GM19468 (cell line): ENCODE data around the gene CIT.
"Not testable (repeated sequence)": the region's sequence is repeated elsewhere in the genome, so short reads cannot be mapped to it uniquely, and the experiment has no call there.

ENCODE experiments used
- ATAC-seq: cut with Tn5 transposase; IDR thresholded peaks from one replicate; pipeline ENCODE4 v1.9.1; 2021; ENCODE audit warnings: mild to moderate bottlenecking, moderate library complexity, moderate number of reproducible peaks; ENCODE audit not compliant: unreplicated experiment; ENCODE audit errors: extremely low read depth

The CIT gene

GRCh38 chr12:119660076-119660475, 217.0 kb downstream of the CIT start:
- no peak for ATAC-seq

DNA sequence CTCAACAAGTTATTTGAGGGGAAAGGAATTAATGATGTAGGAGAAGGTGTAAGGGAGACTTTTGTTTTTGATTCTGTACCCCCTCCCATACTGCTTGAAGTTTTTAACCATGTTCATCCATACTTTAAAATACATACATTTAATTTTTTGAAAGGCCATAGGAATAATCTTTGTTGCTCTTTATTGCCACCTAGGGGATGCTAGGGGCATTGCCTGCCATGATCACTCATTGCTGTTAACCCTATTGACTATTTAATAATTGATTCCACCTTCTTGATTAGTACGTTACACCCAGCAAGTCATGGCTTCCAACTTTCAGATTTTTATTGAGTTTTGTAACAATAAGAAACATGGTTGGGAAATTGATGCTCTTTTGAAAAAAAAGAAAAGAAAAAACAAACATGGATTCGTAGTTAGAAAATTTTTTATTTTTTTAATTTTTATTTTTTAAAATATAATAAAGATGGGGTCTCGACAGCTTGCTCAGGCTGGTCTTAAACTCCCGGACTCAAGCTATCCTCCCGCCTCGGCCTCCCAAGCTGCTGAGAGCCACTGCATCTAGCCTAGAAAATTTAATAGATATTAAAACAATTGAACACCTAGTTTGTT, 217.7 kb downstream of the CIT start:
- ATAC-seq: no peak

DNA sequence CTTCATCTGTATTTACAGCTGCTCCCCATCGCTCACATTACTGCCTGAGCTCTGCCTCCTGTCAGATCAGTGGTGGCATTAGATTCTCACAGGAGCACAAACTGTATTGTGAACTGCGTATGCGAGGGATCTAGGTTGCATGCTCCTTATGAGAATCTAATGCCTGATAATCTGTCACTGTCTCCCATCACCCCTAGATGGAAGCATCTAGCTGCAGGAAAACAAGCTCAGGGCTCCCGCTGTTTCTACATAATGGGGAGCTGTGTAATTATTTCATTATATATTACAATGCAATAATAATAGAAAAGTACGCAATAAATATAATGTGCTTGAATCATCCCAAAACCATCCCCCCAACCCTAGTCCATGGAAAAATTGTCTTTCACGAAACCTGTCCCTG, 219.0 kb downstream of the CIT start:
- not testable (repeated sequence) for ATAC-seq

DNA sequence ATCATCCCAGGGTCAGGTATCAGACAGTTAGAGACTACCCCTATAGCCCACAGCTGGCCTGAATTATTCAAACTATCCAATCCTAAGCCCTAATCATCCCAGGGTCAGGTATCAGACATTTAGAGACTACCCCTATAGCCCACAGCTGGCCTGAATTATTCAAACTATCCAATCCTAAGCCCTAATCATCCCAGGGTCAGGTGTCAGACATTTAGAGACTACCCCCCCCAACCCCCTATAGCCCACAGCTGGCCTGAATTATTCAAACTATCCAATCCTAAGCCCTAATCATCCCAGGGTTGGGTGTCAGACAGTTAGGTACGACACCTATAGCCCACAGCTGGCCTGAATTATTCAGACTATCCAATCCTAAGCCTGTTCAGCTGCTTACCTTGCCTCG, 220.1 kb downstream of the CIT start:
- not testable (repeated sequence) for ATAC-seq

- ATAC-seq: no peak
These were observed 224.5 kb downstream of the CIT start for GRCh38 chr12:119652665-119653064.

DNA sequence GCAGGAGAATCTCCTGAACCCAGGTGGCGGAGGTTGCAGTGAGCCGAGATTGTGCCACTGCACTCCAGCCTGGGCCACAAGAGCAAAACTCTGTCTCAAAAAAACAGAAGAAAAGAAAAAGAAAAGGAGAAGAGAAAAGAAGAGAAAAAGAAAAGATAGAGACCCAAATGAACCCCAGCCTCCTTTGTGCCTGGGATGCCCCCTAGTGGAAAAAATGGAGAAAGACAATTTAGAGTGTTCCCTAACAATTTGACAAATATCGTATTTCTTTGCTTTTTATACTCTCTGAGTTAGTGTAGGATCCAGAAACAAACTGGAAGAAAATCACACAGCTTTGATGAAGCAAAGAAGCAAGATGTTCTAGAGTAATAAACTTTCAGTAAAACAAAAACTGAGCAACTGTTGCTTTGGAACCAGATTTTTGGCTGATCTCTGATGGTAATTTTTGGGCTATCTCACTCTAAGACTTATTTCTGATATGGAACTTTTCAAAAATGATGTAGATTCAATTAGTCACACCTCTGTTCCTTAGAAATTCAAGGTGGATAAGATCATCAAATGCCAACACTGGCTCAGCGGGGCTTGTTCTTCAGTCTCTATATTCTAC, 227.8 kb downstream of the CIT start:
- ATAC-seq: no peak

- no peak for ATAC-seq
These were observed 231.5 kb downstream of the CIT start for GRCh38 chr12:119645535-119646059.

DNA sequence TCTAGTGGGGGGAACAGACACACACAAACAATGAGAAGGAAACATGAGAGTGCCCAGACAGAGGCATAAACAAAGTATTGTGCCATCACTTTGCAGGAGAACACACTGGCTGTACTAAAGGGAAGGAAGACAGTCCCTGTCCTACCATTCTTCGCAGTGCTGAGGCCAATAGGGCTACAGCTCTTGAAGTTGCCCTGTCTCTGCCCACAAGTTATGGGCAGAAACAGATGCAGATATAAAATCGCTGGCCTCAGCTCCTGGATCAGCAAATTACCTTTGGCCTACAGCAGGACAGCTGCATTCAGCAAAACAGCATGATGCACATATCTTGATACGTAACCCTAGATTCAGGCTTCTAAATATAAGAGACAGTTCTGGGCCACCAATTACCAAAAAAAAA, 232.2 kb downstream of the CIT start:
- ATAC-seq: no peak

- ATAC-seq: no peak
These were observed 234.1 kb downstream of the CIT start for GRCh38 chr12:119642986-119643385.
